Caco-2 (cell line): ENCODE measurements around the gene ANKRA2. TPM values are rescaled to one million over a fixed set of nuclear protein-coding genes. Genes with fewer than 3 reads are reported as not detected.

Experiments used
- BruUV-seq: library from RNA; stranded (reverse); fragments of 400-500 nt; replicated peaks from 2 replicates; lab custom pipeline; 2021; lab: Mats Ljungman, UMichigan
- CTCF ChIA-PET: fragments of 300-600 bp; sonication (Branson Sonifier 250); formaldehyde crosslinking; loops from one replicate; lab custom pipeline; 2022; ENCODE audit warnings: antibody characterized with exemption; lab: Charles Lee
- POLR2A ChIA-PET: fragments of 300-600 bp; sonication (Branson Sonifier 250); formaldehyde crosslinking; loops from one replicate; lab custom pipeline; 2022; ENCODE audit warnings: antibody characterized with exemption; lab: Charles Lee
- DNase-seq, 2 experiments: peaks; one replicate each; pipeline versions ENCODE4 v3.0.0 to v3.0.0-alpha.2; 2020 to 2022
- H3K27me3 ChIP-seq: replicated peaks from 2 replicates; pipeline ENCODE4 v1.6.0; 2011; ENCODE audit warnings: low read length; ENCODE audit not compliant: control insufficient read depth, insufficient read depth
- H3K36me3 ChIP-seq: 2 replicates; pipeline ENCODE4 v1.5.1; 2011; ENCODE audit warnings: low read length; ENCODE audit not compliant: control insufficient read depth, insufficient read depth
- H3K4me1 ChIP-seq: fragments of 250-450 bp; sonication (Bioruptor Pico); 2 replicates; pipeline ENCODE4 v1.5.1; 2020; ENCODE audit warnings: mild to moderate bottlenecking
- H3K4me3 ChIP-seq: 2 replicates; pipeline ENCODE4 v1.5.1; 2011; ENCODE audit warnings: low read depth, mild to moderate bottlenecking, control low read depth, low read length
- H3K9me3 ChIP-seq: fragments of 250-450 bp; sonication (Bioruptor Pico); 2 replicates; pipeline ENCODE4 v1.5.1; 2020; ENCODE audit warnings: mild to moderate bottlenecking, moderate library complexity
- H3K27ac Mint-ChIP-seq: one replicate; pipeline ENCODE4 v1.8.0; 2022; ENCODE audit warnings: mixed read lengths; ENCODE audit not compliant: unreplicated experiment
- H3K27me3 Mint-ChIP-seq: one replicate; pipeline ENCODE4 v1.8.0; 2022; ENCODE audit warnings: mixed read lengths; ENCODE audit not compliant: insufficient read depth, unreplicated experiment
- H3K36me3 Mint-ChIP-seq: one replicate; pipeline ENCODE4 v1.8.0; 2022; ENCODE audit warnings: mild to moderate bottlenecking, mixed read lengths; ENCODE audit not compliant: insufficient read depth, unreplicated experiment
- H3K4me1 Mint-ChIP-seq: one replicate; pipeline ENCODE4 v1.8.0; 2022; ENCODE audit warnings: low read depth, mixed read lengths; ENCODE audit not compliant: unreplicated experiment
- H3K4me3 Mint-ChIP-seq: one replicate; pipeline ENCODE4 v1.8.0; 2022; ENCODE audit warnings: mild to moderate bottlenecking, moderate library complexity, mixed read lengths; ENCODE audit not compliant: unreplicated experiment
- H3K9me3 Mint-ChIP-seq: one replicate; pipeline ENCODE4 v1.8.0; 2022; ENCODE audit warnings: mixed read lengths; ENCODE audit not compliant: unreplicated experiment
- CTCF ChIP-seq, 2 experiments: fragments of 200-600 bp in 1 of 2; IDR thresholded peaks; 1 replicate in 1 of 2; 2 replicates in 1 of 2; pipeline versions ENCODE4 v1.5.1 to v1.8.0; 2011 to 2022; ENCODE audit warnings: antibody characterized with exemption in 1 of 2, control low read depth in 1 of 2, inconsistent platforms in 1 of 2, low read depth in 1 of 2, low read length in 1 of 2, mild to moderate bottlenecking in 1 of 2, moderate library complexity in 1 of 2; ENCODE audit not compliant: insufficient read depth in 1 of 2, severe bottlenecking in 1 of 2, unreplicated experiment in 1 of 2
- intact Hi-C: fragments of 100-400 bp; cut with micrococcal nuclease; formaldehyde crosslinking; loops from one replicate; pipeline ENCODE4 v1.10.0; 2022; ENCODE audit not compliant: unreplicated experiment
- total RNA-seq: library from RNA; stranded (reverse); gene quantifications from 2 replicates; pipeline ENCODE4 v1.2.3, GENCODE V29; 2022

Gene ANKRA2
- total RNA-seq, 1 experiment from 2014 or later, result 10.2 TPM

GRCh38 chr5:73605223-73606087, 40.0 kb upstream of the ANKRA2 start:
- no peak overlapping the region for H3K4me3 Mint-ChIP-seq
- DNase-seq, result no peak
- H3K4me1 Mint-ChIP-seq, result no peaks in the 10 kb centered on the region
- peaks cover 13% of the 10 kb centered on the region for H3K9me3 Mint-ChIP-seq
- no peaks in the 10 kb centered on the region for H3K36me3 Mint-ChIP-seq
- H3K27me3 Mint-ChIP-seq, result peaks cover 6% of the 10 kb centered on the region
- Histone ChIP-seq H3K36me3 (no peaks in the 10 kb centered on the region), H3K4me1 (no peaks in the 10 kb centered on the region), H3K27me3 (no peaks in the 10 kb centered on the region), H3K4me3 (no peak overlapping the region), H3K9me3 (peaks cover 8% of the 10 kb centered on the region; the same call in 1 of the 2 replicates)
- intact Hi-C loops, result no loop called here
- H3K27ac Mint-ChIP-seq, result no peak overlapping the region
- TF ChIP-seq CTCF (IDR thresholded peaks at IDR 0.05; ENCODE audit: insufficient read depth in 1 of 2, low read depth in 1 of 2, low read length in 1 of 2, severe bottlenecking in 1 of 2, unreplicated experiment in 1 of 2), result no peak
- BruUV-seq, result no TSS peak
- ChIA-PET POLR2A (no interaction called here), CTCF (no interaction called here)

- TF ChIP-seq CTCF (IDR thresholded peaks at IDR 0.05; ENCODE audit: insufficient read depth in 1 of 2, low read depth in 1 of 2, low read length in 1 of 2, severe bottlenecking in 1 of 2, unreplicated experiment in 1 of 2), result no peak
- Histone ChIP-seq H3K4me3 (no peak overlapping the region), H3K36me3 (no peaks in the 10 kb centered on the region), H3K9me3 (peaks cover 8% of the 10 kb centered on the region; the same call in 1 of the 2 replicates), H3K27me3 (no peaks in the 10 kb centered on the region), H3K4me1 (no peaks in the 10 kb centered on the region)
- peaks cover 10% of the 10 kb centered on the region for H3K9me3 Mint-ChIP-seq
- no peaks in the 10 kb centered on the region for H3K36me3 Mint-ChIP-seq
- BruUV-seq, result no TSS peak
- H3K27me3 Mint-ChIP-seq, result peaks cover 5% of the 10 kb centered on the region
- ChIA-PET CTCF (interaction anchor here (0.6 kb wide), 1 partner anchor 85 kb away, joined by 3 read pairs; no protein-coding TSS in a partner anchor), POLR2A (no interaction called here)
- no peak for DNase-seq
- no peak overlapping the region for H3K4me3 Mint-ChIP-seq
- no peak overlapping the region for H3K27ac Mint-ChIP-seq
- intact Hi-C loops, result no loop called here
- H3K4me1 Mint-ChIP-seq, result no peaks in the 10 kb centered on the region
Measured at GRCh38 chr5:73603998-73604397, 38.6 kb upstream of the ANKRA2 start.

- no peaks in the 10 kb centered on the region for H3K27me3 ChIP-seq
- POLR2A ChIA-PET, result no interaction called here
- peaks cover 8% of the 10 kb centered on the region; the same call in 1 of the 2 replicates for H3K9me3 ChIP-seq
- no peaks in the 10 kb centered on the region for H3K4me1 ChIP-seq
- Mint-ChIP-seq H3K4me1 (no peaks in the 10 kb centered on the region), H3K27me3 (peaks cover 3% of the 10 kb centered on the region), H3K27ac (no peak overlapping the region), H3K9me3 (peaks cover 10% of the 10 kb centered on the region), H3K36me3 (no peaks in the 10 kb centered on the region), H3K4me3 (no peak overlapping the region)
- intact Hi-C loops, result no loop called here
- CTCF ChIA-PET, result no interaction called here
- no TSS peak for BruUV-seq
- TF ChIP-seq CTCF (IDR thresholded peaks at IDR 0.05; ENCODE audit: insufficient read depth in 1 of 2, low read depth in 1 of 2, low read length in 1 of 2, severe bottlenecking in 1 of 2, unreplicated experiment in 1 of 2), result no peak
- H3K4me3 ChIP-seq, result no peak overlapping the region
- DNase-seq, result no peak
- no peaks in the 10 kb centered on the region for H3K36me3 ChIP-seq
Measured at GRCh38 chr5:73599380-73599779, 33.9 kb upstream of the ANKRA2 start.
